NB4 (cell line): ENCODE measurements around the gene MLXIP.

Experiments
- CTCF ChIP-seq: IDR thresholded peaks from one replicate; pipeline ENCODE4 v1.5.1; 2012; ENCODE audit warnings: low read depth, low read length
- MAX ChIP-seq: IDR thresholded peaks from 2 replicates; pipeline ENCODE4 v1.6.1; 2011; ENCODE audit warnings: low read depth, low read length
- MYC ChIP-seq: IDR thresholded peaks from 2 replicates; pipeline ENCODE4 v1.6.1; 2011; ENCODE audit warnings: low read depth, low read length
- POLR2A ChIP-seq: IDR thresholded peaks from 2 replicates; pipeline ENCODE4 v1.6.1; 2011; ENCODE audit warnings: mild to moderate bottlenecking; ENCODE audit not compliant: insufficient read length; ENCODE audit errors: extremely low read depth

GRCh38 chr12:122152754-122153153, 74.2 kb downstream of the MLXIP start:
- TF ChIP-seq POLR2A = no peak
- TF ChIP-seq CTCF = no peak
- no peak for TF ChIP-seq MAX
- no peak for TF ChIP-seq MYC
